Measurements from ENCODE around the gene ZNF253. TPM values are rescaled to one million over a fixed set of nuclear protein-coding genes. Genes with fewer than 3 reads are reported as not detected.

The ZNF253 gene
- total RNA-seq, 1 experiment from 2014 or later = 6.4 TPM

GRCh38 chr19:19871932-19872331 is 6.2 kb downstream of the ZNF253 start:
- H3K27ac Mint-ChIP-seq (ENCODE audit: unreplicated experiment) = no peak overlapping the region
- H3K4me1 Mint-ChIP-seq (ENCODE audit: low read depth, unreplicated experiment) = no peaks in the 10 kb centered on the region
- Histone ChIP-seq H3K4me3 (ENCODE audit: low read depth, low read length) (no peak overlapping the region), H3K4me1 (no peaks in the 10 kb centered on the region), H3K36me3 (ENCODE audit: control insufficient read depth, insufficient read depth, low read length) (no peaks in the 10 kb centered on the region), H3K9me3 (peaks cover 11% of the 10 kb centered on the region; the same call in 1 of the 2 replicates), H3K27me3 (replicated peaks; ENCODE audit: control insufficient read depth, insufficient read depth, low read length) (no peaks in the 10 kb centered on the region)
- intact Hi-C loops (cut with micrococcal nuclease; ENCODE audit: unreplicated experiment) = no loop called here
- BruUV-seq (replicated peaks) = no TSS peak
- no peak for DNase-seq
- peaks cover 15% of the 10 kb centered on the region for H3K36me3 Mint-ChIP-seq (ENCODE audit: insufficient read depth, unreplicated experiment)
- ChIA-PET POLR2A (no interaction called here), CTCF (no interaction called here)
- no peaks in the 10 kb centered on the region for H3K9me3 Mint-ChIP-seq (ENCODE audit: unreplicated experiment)
- H3K27me3 Mint-ChIP-seq (ENCODE audit: insufficient read depth, unreplicated experiment) = no peaks in the 10 kb centered on the region
- H3K4me3 Mint-ChIP-seq (ENCODE audit: unreplicated experiment) = no peak overlapping the region
- TF ChIP-seq CTCF (IDR thresholded peaks at IDR 0.05; ENCODE audit: insufficient read depth in 1 of 2, low read depth in 1 of 2, low read length in 1 of 2, severe bottlenecking in 1 of 2, unreplicated experiment in 1 of 2) = no peak

- Mint-ChIP-seq H3K27ac (ENCODE audit: unreplicated experiment) (no peak overlapping the region), H3K4me1 (ENCODE audit: low read depth, unreplicated experiment) (no peaks in the 10 kb centered on the region), H3K9me3 (ENCODE audit: unreplicated experiment) (no peaks in the 10 kb centered on the region), H3K4me3 (ENCODE audit: unreplicated experiment) (no peak overlapping the region), H3K27me3 (ENCODE audit: insufficient read depth, unreplicated experiment) (no peaks in the 10 kb centered on the region), H3K36me3 (ENCODE audit: insufficient read depth, unreplicated experiment) (peaks cover 14% of the 10 kb centered on the region)
- H3K9me3 ChIP-seq = peaks cover 8% of the 10 kb centered on the region; the same call in 1 of the 2 replicates
- TF ChIP-seq CTCF (IDR thresholded peaks at IDR 0.05; ENCODE audit: insufficient read depth in 1 of 2, low read depth in 1 of 2, low read length in 1 of 2, severe bottlenecking in 1 of 2, unreplicated experiment in 1 of 2) = no peak
- no peak overlapping the region for H3K4me3 ChIP-seq (ENCODE audit: low read depth, low read length)
- no peaks in the 10 kb centered on the region for H3K27me3 ChIP-seq (replicated peaks; ENCODE audit: control insufficient read depth, insufficient read depth, low read length)
- intact Hi-C loops (cut with micrococcal nuclease; ENCODE audit: unreplicated experiment) = no loop called here
- no peaks in the 10 kb centered on the region for H3K36me3 ChIP-seq (ENCODE audit: control insufficient read depth, insufficient read depth, low read length)
- no peak for DNase-seq
- ChIA-PET CTCF (no interaction called here), POLR2A (no interaction called here)
- H3K4me1 ChIP-seq = no peaks in the 10 kb centered on the region
- BruUV-seq (replicated peaks) = no TSS peak
Measured at GRCh38 chr19:19873381-19873780, 7.7 kb downstream of the ZNF253 start.

- Histone ChIP-seq H3K4me1 (no peaks in the 10 kb centered on the region), H3K4me3 (ENCODE audit: low read depth, low read length) (no peak overlapping the region), H3K9me3 (no peaks in the 10 kb centered on the region; the same call in 1 of the 2 replicates), H3K27me3 (replicated peaks; ENCODE audit: control insufficient read depth, insufficient read depth, low read length) (no peaks in the 10 kb centered on the region), H3K36me3 (ENCODE audit: control insufficient read depth, insufficient read depth, low read length) (peaks cover 2% of the 10 kb centered on the region; the same call in 1 of the 2 replicates)
- Mint-ChIP-seq H3K36me3 (ENCODE audit: insufficient read depth, unreplicated experiment) (peaks cover 19% of the 10 kb centered on the region), H3K27me3 (ENCODE audit: insufficient read depth, unreplicated experiment) (no peaks in the 10 kb centered on the region), H3K9me3 (ENCODE audit: unreplicated experiment) (no peaks in the 10 kb centered on the region), H3K4me3 (ENCODE audit: unreplicated experiment) (no peak overlapping the region), H3K4me1 (ENCODE audit: low read depth, unreplicated experiment) (no peaks in the 10 kb centered on the region), H3K27ac (ENCODE audit: unreplicated experiment) (no peak overlapping the region)
- CTCF ChIA-PET = no interaction called here
- no TSS peak for BruUV-seq (replicated peaks)
- intact Hi-C loops (cut with micrococcal nuclease; ENCODE audit: unreplicated experiment) = no loop called here
- no peak for TF ChIP-seq CTCF (IDR thresholded peaks at IDR 0.05; ENCODE audit: insufficient read depth in 1 of 2, low read depth in 1 of 2, low read length in 1 of 2, severe bottlenecking in 1 of 2, unreplicated experiment in 1 of 2)
- POLR2A ChIA-PET = no interaction called here
- no peak for DNase-seq
Measured at GRCh38 chr19:19877724-19878123, 12.0 kb downstream of the ZNF253 start.
